GM12873 (cell line): ENCODE results near the gene ABCC1.

Experiments
- CTCF ChIP-seq: IDR thresholded peaks from 2 replicates; pipeline ENCODE4 v1.5.1; 2012; ENCODE audit warnings: low read depth, mild to moderate bottlenecking, moderate library complexity, low read length, control low read depth; ENCODE audit not compliant: insufficient read depth; ENCODE audit errors: missing control alignments

ABCC1 gene

GRCh38 chr16:15949210-15950160 is at the start of gene ABCC1:
ABCC1 (plus strand) TSS chr16:15949616; CDS start chr16:15949752, 136 bp downstream.
- peak; percentile 6 for TF ChIP-seq CTCF

- TF ChIP-seq CTCF, result no peak
These were observed 49.1 kb upstream of the ABCC1 start for GRCh38 chr16:15900357-15900756.

GRCh38 chr16:15900901-15901500 is 48.4 kb upstream of the ABCC1 start:
- no peak for TF ChIP-seq CTCF

- TF ChIP-seq CTCF, result no peak
These were observed 45.5 kb upstream of the ABCC1 start for GRCh38 chr16:15903960-15904359.

GRCh38 chr16:15906439-15906838 is 43.0 kb upstream of the ABCC1 start:
- TF ChIP-seq CTCF, result no peak

GRCh38 chr16:15907863-15908478 is 41.4 kb upstream of the ABCC1 start:
- TF ChIP-seq CTCF, result no peak

GRCh38 chr16:15911198-15911597 is 38.2 kb upstream of the ABCC1 start:
- no peak for TF ChIP-seq CTCF
